HG02885 (cell line): ENCODE data around the gene NINJ2.

Experiments used
- ATAC-seq: cut with Tn5 transposase; IDR thresholded peaks from one replicate; pipeline ENCODE4 v1.9.1; 2021; ENCODE audit warnings: mild to moderate bottlenecking; ENCODE audit not compliant: unreplicated experiment, poor library complexity

The NINJ2 gene

DNA sequence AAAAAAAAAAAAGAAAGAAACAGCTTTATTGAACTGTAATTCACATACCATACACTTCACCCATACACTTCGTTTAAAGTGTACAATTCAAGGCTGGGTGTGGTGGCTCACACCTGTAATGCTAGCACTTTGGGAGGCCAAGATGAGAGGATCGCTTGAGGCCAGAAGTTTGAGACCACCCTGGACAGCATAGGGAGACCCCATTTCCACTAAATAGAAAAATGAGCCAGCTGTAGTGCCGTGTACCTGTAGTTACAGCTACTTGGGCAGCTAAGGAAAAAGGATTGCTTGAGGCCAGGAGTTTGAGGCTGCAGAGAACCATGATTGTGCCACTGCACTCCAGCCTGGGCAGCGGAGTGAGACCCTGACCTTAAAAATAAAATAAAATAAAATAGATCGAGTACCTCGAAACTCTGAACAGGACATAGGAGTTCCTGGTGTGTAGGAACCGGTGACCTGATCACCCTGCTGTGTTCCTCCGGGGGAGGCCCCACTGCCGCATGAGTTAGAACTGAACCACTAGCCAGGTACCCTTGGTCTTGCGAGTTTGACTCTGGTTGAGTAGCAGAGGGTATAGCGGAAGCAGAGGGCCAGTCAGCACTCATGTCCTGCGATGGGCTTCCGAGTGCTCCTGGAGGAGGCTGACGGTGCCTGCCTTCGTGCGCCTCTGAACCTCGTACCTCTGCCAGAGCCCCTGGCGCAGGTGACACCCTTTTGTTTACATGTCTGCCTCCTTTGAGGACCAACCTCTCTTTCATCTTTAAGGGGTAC is 123.5 kb downstream of the NINJ2 start:
- no peak for ATAC-seq

DNA sequence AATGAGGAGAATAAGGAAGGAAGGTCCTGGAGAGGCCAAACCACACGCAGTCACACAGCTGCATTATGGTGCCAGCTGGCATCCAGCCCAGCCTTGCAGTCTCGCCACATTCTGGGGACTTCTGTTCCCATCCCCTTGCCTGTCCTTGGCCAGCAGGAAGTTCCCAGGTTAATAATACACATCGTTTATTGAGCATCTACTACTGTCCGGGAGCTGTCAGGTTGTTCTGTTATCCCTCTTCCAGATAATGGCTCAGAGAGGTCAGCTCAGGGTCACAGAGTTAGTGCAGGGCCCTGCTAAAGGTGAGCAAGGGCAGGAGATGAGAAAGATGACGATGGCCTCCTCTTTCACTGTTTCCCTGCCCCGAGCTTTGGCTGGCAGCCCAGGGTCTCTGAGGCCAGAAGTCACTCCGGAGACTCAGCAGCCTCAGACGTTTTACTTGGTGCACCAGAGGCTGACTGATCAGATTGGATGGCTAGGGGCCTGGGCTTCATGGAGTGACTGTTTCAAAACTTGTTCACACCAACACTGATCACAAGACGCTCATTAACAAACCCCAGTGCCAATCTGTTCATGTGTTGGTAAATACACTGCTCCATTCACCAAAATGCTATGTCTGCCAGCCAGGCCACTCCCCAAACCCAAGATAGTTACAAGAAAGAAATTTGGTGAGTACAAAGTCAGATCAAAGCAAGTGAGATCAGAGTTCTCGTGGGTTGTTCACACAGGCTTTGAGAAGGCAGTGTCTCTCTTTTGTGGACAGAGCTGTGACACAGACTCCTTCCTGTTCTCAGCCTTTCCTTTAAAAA is 124.3 kb downstream of the NINJ2 start:
- no peak for ATAC-seq

DNA sequence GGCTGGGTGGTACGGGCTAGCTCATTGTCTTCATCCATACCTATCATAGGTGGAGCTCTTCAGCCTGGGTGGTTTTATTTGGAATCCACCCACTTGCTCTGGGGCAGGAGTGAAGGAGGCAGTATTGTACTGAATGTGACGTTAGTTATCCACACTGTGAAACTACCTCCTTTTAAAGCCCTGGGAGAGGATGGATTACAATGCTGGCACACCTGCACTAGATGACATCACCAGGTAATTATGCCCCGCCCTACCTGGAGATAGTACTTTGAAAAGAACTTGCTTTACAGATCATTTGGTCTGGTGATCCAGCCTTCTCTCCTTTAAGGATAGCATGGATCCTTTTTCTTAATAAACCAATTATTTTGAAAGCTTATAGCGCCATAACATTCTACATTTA is 125.5 kb downstream of the NINJ2 start:
- no peak for ATAC-seq

DNA sequence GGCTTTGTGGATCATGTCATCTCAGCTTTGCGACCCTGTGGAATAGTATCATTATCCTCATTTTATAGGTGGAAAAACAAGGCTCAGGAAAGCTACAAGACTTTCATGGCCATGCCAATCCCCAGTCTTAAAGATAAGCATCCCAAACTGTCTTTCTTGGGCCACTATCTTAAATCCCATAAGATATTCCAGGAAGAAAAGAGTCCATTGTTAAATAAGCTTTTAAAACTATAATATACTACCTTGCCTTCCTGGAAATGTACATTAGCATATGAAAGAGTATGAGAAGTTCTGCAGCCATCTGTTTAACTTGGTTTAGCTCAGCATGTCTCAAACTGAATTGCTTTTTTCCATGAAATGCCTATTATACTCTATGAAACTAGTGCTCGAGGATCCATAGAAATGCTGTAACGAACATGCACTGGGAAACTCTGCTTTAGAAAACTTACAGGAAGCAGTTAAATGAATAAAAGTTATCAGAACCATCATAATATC is 126.4 kb downstream of the NINJ2 start:
- ATAC-seq = no peak

DNA sequence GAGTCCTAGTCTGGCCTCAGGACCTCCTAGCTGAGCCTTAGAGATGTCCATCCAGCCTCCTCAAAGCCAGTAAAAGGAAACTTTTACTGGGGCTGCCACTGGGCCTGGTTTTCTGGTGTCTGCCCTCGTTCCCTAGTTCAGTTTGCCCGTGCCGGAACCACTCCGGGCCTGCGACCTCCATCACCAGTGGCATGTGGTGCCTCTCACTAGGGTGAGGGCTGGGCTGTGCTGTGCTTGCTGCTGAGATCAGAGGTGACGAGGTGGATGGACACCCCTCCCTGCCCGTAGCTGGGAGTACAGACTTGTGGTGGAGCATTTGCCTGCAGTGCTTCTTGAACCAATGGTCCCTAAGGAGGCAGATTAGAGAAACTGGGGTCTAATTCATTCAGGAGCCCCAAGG is 127.8 kb downstream of the NINJ2 start:
- no peak for ATAC-seq

DNA sequence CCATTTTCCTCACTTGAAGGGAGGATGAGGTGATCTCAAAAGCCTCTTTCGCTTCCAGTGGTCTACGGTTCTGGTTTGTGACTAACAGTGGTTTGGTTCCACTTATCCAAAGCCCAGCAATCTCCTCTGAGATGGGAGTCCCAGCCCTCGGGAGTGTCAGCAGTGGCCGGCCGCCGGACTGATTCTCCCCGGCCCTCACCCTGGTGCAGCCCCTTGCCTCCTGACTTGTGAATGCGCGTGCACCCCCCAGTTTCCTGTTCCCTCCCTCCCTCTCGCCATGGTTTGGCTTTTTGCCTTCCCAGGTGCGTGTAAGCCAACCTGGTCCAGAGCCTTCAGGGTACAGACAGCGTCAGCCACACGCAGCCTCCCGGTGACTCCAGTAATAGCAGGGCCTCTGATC is 129.0 kb downstream of the NINJ2 start:
- no peak for ATAC-seq

DNA sequence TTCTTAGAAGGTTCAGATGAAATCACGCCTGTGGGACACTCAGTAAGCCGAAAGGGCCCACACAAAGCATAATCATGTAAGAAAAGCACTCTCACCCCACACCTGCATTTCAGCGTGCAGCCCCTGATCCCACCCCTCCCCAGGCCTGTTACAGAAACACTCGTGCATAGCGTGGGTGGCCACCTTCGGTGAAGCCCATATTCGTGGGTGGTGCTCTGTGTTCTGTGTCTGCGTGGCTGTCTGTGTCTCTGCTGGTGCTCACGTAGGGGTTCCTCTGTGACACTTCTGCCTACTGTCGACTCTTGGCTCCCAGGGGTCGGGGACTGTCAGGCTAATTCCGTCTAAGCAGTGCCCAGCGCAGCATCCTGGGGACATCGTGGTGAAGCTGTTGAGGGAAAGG is 129.5 kb downstream of the NINJ2 start:
- no peak for ATAC-seq

DNA sequence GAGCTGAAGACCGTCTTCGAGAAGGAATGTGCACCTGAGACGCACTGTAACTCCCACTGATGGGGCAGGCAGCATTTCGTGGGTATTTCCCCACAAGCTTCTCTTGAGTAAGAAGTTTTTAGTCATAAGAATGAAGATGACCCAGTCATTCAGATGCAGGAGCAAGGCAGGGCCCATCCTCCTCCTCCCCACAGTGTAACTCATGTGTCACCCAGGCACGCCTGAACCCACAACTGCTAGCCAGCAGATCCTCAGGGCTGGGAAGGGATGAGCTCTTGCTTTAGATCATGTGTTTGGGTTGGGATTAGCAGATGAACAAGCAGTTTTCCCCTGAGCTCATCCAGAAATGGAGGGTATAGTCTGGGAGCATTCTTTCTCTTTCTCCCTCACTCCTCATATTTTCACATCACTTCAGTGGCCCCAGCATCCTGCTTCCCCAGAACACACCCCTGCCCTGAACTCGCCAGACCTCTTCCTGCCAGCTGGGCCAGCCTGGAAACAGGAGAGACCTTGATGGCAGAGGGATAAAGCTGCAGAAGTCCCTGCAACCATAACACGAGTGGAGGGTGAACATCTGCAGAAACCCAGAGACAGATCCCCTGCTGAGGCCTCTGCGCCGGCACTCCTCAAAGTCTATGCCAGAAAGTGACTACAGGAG is 130.2 kb downstream of the NINJ2 start:
- no peak for ATAC-seq

DNA sequence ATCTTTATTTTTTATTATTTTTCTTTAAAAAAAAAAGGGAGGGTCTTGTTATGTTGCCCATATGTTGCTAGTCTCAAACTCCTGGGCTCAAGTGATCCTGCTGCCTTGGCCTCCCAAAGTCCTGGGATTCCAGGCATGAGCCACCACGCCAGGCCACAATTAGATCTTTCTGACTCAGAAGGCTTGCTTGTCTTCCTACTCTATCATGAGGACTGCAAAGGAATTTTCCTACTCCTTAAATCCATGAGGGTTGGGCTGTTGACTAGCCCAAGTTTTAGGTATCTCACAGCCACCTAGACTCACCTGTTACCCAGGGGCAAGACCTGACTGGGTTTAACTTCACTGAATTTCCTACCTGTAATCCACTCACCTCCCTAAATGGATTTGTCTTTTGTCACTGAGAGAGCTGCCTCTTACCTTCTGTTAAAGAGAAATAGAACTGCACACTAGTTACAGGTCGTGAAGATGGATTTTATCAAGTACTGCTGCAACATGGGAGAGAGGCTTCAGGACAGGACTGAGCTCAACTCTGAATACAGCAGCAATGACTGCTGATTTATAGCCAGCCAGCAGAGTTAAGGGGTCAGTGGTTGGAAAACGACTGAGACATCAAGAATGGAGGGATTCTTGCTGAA is 131.2 kb downstream of the NINJ2 start:
- ATAC-seq = no peak

DNA sequence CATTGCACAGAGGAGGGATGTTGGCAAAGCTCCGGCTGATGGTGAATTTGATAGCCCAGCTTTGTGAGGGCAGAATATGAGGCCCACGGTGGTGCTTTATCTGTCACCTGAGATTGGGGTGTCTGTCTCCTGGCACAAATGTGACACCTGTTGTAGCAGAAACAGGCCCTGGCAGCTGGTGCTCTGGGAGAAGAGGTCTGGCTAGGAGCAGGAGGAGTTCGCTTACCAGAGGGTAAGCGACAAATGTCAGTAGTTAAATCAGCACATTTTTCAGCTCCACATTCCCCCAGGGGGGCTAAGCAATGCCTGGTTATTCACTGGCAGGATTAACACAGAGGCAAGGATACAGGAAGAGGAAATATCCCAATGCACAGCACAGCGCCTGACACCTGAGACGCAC is 132.4 kb downstream of the NINJ2 start:
- ATAC-seq = no peak

DNA sequence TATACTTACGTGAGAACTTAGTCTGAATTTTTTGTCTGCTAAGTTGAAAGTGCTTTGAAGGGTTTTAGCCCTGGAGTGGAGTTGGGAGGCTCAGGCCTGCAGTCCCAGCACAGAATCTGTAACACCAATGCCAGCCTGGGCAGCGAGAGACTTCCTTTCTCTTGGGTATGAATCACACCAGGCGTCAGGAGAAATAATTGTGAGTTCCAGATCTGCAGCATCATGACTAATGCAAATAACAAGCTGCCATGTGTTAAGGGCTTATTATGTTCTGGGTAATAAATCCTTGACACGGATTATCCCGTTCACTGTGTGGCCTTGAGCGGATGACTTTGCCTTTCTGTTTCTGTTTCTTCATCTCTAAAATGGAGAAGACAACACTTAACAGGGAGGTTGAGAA is 132.9 kb downstream of the NINJ2 start:
- no peak for ATAC-seq

DNA sequence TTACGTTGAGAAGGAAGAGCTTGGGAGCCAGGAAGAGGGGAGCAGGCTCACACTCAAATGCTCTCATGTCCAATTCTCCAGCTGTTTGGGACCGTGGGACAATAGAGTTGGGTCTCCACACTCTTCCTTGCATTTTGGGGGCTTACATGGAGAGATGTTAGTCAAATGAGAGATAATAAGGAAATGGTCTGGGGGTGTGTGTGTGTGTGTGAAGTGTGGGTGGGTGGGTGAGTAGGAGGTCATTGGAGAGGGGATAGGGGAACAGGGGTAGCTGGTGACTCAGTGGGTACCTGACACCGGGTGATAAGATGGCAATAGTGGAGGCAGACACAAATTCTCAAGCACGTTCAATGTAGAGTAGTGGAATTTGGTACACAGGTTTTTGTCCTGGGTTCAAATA is 135.5 kb downstream of the NINJ2 start:
- no peak for ATAC-seq

DNA sequence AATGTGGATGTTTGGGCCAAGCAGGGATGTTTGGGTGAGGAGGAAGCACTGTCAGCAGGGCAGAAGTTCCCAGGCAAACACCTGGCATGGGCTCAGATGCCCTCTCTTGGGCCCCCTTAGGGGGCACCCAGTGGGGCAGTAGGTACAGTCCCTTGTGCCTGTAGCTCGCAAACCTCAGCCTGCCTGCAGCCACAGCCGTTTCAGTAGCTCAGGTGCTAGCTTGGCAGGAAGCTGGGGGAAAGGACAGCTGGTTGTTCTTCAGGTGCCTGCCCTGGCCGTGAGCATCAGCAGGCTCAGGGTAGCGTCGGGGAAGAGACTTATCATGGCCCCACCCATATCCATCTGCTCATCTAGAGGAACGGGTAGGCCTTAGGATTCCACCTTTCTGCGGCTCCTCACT is 136.0 kb downstream of the NINJ2 start:
- ATAC-seq = no peak

DNA sequence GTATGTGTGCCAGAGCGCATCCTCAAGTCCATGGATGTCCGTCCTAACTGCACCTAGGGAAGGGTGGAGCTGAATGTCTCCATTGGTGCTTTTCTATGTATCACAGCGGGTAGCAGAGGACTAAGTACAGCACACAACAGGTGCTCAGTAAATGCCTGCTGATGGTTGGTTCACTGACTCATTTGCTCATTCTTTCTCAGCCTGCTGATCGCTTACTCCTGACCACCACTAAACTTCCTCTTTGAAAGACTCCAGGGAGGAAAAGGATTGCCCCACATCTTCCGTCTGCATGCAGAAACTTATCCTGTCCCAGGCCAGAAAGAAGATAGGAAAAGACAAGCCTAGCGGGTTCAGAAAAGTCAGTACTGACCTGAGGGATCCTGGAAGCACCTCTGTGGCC is 137.2 kb downstream of the NINJ2 start:
- ATAC-seq = no peak

DNA sequence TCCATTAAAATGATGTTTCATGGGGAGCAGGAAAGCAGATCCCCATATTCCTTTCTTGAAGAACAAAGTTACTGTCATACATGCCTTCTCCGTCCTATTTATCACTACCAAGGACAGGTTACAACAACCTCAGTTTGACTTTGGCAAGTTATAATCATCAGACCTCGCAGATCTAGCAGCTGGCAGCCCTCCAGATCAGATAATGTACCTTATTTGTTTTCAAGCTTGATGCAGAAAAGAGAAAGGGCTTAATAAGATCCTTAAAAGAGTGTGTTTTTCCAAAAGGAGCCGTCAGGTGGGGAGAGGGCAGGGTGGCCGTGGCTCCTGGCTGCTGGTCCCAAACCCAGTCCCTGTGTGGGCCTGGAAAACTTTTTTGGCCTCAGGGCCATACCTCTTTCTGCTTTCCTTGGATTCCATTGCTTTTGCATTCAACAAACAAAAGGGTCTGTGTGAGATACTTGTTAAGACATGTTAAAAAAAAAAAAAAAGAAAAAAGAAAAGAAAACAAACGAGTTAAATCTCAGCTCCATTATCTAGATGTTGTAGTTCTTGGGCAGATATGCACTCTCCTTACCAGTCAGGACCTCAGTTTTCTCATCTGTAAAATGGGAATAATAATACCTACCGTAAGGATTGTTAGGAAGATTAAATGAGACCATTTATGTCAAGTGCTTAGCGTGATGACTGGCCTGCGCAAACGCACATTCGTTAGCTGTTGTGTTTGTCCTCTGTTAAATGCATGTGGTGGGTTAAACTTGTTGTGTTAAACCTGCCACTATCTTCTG is 138.9 kb downstream of the NINJ2 start:
- no peak for ATAC-seq

DNA sequence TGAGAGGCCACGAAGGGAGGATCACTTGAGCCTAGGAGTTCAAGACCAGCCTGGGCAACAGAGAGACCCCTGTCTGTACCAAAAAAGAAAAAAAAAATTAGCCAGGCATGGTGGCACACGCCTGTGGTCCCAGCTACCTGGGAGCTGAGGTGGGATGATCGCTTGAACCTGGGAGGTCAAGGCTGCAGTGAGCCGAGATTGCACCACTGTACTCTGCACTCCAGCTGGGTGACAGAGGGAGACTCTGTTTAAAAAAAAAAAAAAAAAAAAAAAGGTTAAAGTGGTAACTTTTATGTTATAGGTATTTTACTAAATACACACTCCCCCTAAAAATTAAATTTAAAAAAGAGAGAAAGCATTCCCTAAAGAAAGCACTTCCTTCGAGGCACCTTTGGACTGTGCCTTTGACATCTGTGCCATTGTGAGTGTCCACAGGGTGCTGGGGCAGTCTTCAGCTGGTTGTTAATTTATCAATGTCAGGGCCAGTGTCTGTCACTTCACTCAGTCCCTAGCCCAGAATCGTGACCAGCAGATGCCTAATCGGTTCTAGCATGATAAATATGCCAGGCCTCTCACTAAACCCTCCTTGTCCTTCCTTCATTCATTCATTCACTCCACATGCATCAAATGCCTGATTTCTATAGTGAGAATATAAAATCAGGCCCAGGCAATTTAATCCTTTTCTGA is 140.4 kb downstream of the NINJ2 start:
- no peak for ATAC-seq

DNA sequence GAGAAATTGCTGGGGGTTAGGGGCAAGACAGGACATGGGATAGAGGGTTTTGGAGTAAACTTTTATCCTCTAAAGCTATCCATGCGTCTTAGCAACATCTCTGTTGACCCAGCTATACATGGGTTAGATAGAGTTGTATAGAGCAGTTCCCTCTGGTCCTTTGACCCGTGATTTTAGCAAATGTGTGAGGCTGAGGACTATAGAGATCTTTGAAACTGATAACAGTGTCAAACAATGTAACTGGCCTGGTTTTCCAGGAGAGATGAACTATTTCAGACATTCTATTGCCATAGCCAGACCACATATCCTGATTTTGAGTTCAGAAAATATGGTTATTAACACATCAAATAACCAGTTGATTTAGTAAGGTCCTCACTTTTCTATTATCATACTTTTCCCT is 143.1 kb downstream of the NINJ2 start:
- ATAC-seq = no peak

DNA sequence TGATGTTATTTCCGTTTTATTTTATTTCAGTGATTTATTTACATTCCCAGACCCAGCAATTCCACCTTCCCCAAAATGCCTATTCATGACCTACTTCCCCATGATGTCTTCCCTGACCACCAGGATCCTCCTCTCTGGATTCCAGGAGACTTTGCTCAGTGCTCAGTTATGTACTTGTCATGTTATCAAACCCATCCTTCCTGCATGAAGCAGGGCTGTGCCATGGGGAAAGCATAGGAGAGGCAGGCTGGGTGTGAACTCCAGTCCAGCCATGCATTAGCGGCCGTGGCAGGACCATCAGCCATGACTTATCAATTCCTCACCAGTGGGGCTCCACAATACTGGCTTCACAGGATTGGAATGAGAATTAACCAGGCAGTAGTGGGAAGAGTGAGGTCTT is 145.7 kb downstream of the NINJ2 start:
- no peak for ATAC-seq
